Neural progenitor cell (in vitro differentiated cells): Measurements from ENCODE around the gene ADAMTSL2. TPM values are rescaled to one million over a fixed set of nuclear protein-coding genes. Genes with fewer than 3 reads are reported as not detected.
A peak's percentile ranks its signal among the peaks of the same experiment; 100 is the strongest.

Source experiments
- DNase-seq: peaks from one replicate; pipeline ENCODE4 v3.0.0-alpha.2; 2016; ENCODE audit warnings: low spot score
- H2AFZ ChIP-seq: fragments of 200-600 bp; sonication (generic); replicated peaks from 2 replicates; pipeline ENCODE4 v1.6.1; 2016; ENCODE audit warnings: antibody characterized with exemption
- H3F3A ChIP-seq: fragments of 200-600 bp; sonication (generic); 2 replicates; pipeline ENCODE4 v1.6.1; 2016; ENCODE audit warnings: antibody characterized with exemption, low read depth
- H3K27ac ChIP-seq: fragments of 200-600 bp; sonication (generic); 2 replicates; pipeline ENCODE4 v1.5.1; 2016; ENCODE audit warnings: mild to moderate bottlenecking
- H3K27me3 ChIP-seq: fragments of 200-600 bp; sonication (generic); 2 replicates; pipeline ENCODE4 v1.6.1; 2016; ENCODE audit warnings: mild to moderate bottlenecking, moderate library complexity
- H3K36me3 ChIP-seq: fragments of 200-600 bp; sonication (generic); 2 replicates; pipeline ENCODE4 v1.5.1; 2016
- H3K4me1 ChIP-seq: fragments of 200-600 bp; sonication (generic); 2 replicates; pipeline ENCODE4 v1.6.1; 2016; ENCODE audit warnings: mixed run types
- H3K4me2 ChIP-seq: fragments of 200-600 bp; sonication (generic); 2 replicates; pipeline ENCODE4 v1.6.1; 2016
- H3K4me3 ChIP-seq: fragments of 200-600 bp; sonication (generic); 2 replicates; pipeline ENCODE4 v1.5.1; 2016
- H3K79me2 ChIP-seq: fragments of 200-600 bp; sonication (generic); 2 replicates; pipeline ENCODE4 v1.6.1; 2016; ENCODE audit warnings: low read depth
- H3K9ac ChIP-seq: fragments of 200-600 bp; sonication (generic); 2 replicates; pipeline ENCODE4 v1.6.1; 2016
- H3K9me3 ChIP-seq: fragments of 200-600 bp; sonication (generic); 2 replicates; pipeline ENCODE4 v1.5.1; 2016; ENCODE audit warnings: low read depth
- H4K20me1 ChIP-seq: fragments of 200-600 bp; sonication (generic); 2 replicates; pipeline ENCODE4 v1.6.1; 2016; ENCODE audit warnings: low read depth
- H3K27ac Mint-ChIP-seq: 3 replicates; pipeline ENCODE4 v1.8.0; 2021; ENCODE audit warnings: mixed read lengths
- H3K27me3 Mint-ChIP-seq: 2 replicates; pipeline ENCODE4 v1.8.0; 2022; ENCODE audit warnings: low read depth, mild to moderate bottlenecking, inconsistent platforms, moderate library complexity, mixed read lengths; ENCODE audit not compliant: insufficient read depth
- H3K36me3 Mint-ChIP-seq: 3 replicates; pipeline ENCODE4 v1.8.0; 2021; ENCODE audit warnings: mixed read lengths
- H3K4me1 Mint-ChIP-seq: 3 replicates; pipeline ENCODE4 v1.8.0; 2021; ENCODE audit warnings: mixed read lengths
- H3K4me3 Mint-ChIP-seq: 3 replicates; pipeline ENCODE4 v1.8.0; 2021; ENCODE audit warnings: mild to moderate bottlenecking, moderate library complexity, mixed read lengths
- H3K9me3 Mint-ChIP-seq: 3 replicates; pipeline ENCODE4 v1.8.0; 2020; ENCODE audit warnings: mixed read lengths
- EZH2 ChIP-seq: fragments of 200-600 bp; sonication (generic); IDR thresholded peaks from 2 replicates; pipeline ENCODE4 v1.6.1; 2017; ENCODE audit warnings: antibody characterized with exemption, mild to moderate bottlenecking, moderate library complexity
- EZH2phosphoT487 ChIP-seq: fragments of 200-600 bp; sonication (generic); IDR thresholded peaks from 2 replicates; pipeline ENCODE4 v1.6.1; 2017; ENCODE audit warnings: antibody characterized with exemption
- total RNA-seq: library from RNA; depleted of rRNA; stranded (reverse); fragments of >200 nt; gene quantifications from 2 replicates; pipeline ENCODE4 v1.2.3, GENCODE V29; 2015; ENCODE audit warnings: low replicate concordance
- TF ChIP-seq, protein P1 (sequence below): fragments of 200-600 bp; sonication (generic); IDR thresholded peaks from 2 replicates; pipeline ENCODE4 v1.5.1; 2017; ENCODE audit warnings: antibody characterized with exemption, mild to moderate bottlenecking

Gene ADAMTSL2
- total RNA-seq, 1 donor from 2014 or later = 0.30 TPM

GRCh38 chr9:133606708-133607025 is 72.2 kb downstream of the ADAMTSL2 start:
- no peak overlapping the region for H3K27ac ChIP-seq
- H3K27me3 ChIP-seq = peaks cover 57% of the 10 kb centered on the region
- Mint-ChIP-seq H3K36me3 (no peaks in the 10 kb centered on the region), H3K27ac (no peak overlapping the region), H3K4me1 (peaks cover 9% of the 10 kb centered on the region), H3K4me3 (no peak overlapping the region), H3K27me3 (peaks cover 53% of the 10 kb centered on the region), H3K9me3 (no peaks in the 10 kb centered on the region)
- peaks cover 4% of the 10 kb centered on the region for H3K4me1 ChIP-seq
- no peak for DNase-seq
- TF ChIP-seq, protein P1, sequence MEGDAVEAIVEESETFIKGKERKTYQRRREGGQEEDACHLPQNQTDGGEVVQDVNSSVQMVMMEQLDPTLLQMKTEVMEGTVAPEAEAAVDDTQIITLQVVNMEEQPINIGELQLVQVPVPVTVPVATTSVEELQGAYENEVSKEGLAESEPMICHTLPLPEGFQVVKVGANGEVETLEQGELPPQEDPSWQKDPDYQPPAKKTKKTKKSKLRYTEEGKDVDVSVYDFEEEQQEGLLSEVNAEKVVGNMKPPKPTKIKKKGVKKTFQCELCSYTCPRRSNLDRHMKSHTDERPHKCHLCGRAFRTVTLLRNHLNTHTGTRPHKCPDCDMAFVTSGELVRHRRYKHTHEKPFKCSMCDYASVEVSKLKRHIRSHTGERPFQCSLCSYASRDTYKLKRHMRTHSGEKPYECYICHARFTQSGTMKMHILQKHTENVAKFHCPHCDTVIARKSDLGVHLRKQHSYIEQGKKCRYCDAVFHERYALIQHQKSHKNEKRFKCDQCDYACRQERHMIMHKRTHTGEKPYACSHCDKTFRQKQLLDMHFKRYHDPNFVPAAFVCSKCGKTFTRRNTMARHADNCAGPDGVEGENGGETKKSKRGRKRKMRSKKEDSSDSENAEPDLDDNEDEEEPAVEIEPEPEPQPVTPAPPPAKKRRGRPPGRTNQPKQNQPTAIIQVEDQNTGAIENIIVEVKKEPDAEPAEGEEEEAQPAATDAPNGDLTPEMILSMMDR = no peak
- TF ChIP-seq EZH2phosphoT487 = no peak
- no peak for TF ChIP-seq EZH2
- H4K20me1 ChIP-seq = peaks cover 6% of the 10 kb centered on the region
- H2AFZ ChIP-seq = no peak overlapping the region
- peaks cover 4% of the 10 kb centered on the region for H3F3A ChIP-seq
- no peaks in the 10 kb centered on the region for H3K9me3 ChIP-seq
- H3K36me3 ChIP-seq = no peaks in the 10 kb centered on the region
- H3K4me3 ChIP-seq = no peak overlapping the region
- H3K79me2 ChIP-seq = no peaks in the 10 kb centered on the region
- H3K4me2 ChIP-seq = no peak overlapping the region
- no peak overlapping the region for H3K9ac ChIP-seq

- H3K4me1 ChIP-seq = peaks cover 4% of the 10 kb centered on the region
- peaks cover 55% of the 10 kb centered on the region for H3K27me3 Mint-ChIP-seq
These were observed 72.9 kb downstream of the ADAMTSL2 start for GRCh38 chr9:133607381-133607780.

DNA sequence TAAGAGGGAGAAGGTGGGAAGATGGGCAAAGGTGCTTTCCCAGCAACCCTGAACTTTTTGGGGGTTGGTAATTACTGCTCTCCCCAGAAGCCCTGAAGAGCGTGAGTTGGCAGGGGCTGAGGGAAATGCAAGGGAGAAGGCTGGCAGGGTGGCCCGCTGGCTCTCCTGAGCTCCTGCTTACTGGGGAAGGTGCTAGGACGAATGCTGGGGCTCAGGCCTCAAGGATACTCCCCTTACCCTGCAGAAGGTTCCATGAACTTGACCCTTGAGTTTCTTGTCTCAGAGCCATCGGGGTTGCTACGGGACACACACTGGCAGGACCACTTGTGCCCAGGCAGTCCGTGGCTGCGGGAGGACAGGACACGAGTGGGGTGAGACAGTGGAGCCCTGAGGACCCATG is 73.5 kb downstream of the ADAMTSL2 start:
- H3F3A ChIP-seq = peaks cover 4% of the 10 kb centered on the region
- peaks cover 54% of the 10 kb centered on the region for H3K27me3 Mint-ChIP-seq
- peaks cover 6% of the 10 kb centered on the region for H3K4me1 Mint-ChIP-seq
- H3K27ac Mint-ChIP-seq = no peak overlapping the region
- H3K9me3 ChIP-seq = no peaks in the 10 kb centered on the region
- no peak overlapping the region for H3K4me2 ChIP-seq
- H3K4me1 ChIP-seq = peaks cover 4% of the 10 kb centered on the region
- H3K36me3 Mint-ChIP-seq = no peaks in the 10 kb centered on the region
- H3K4me3 Mint-ChIP-seq = peak overlapping the region; percentile 33
- no peaks in the 10 kb centered on the region for H3K9me3 Mint-ChIP-seq
- no peak for DNase-seq
- no peak overlapping the region for H3K27ac ChIP-seq
- peaks cover 6% of the 10 kb centered on the region for H4K20me1 ChIP-seq
- H3K9ac ChIP-seq = no peak overlapping the region
- no peaks in the 10 kb centered on the region for H3K79me2 ChIP-seq
- H2AFZ ChIP-seq = no peak overlapping the region
- TF ChIP-seq EZH2 (no peak), EZH2phosphoT487 (no peak)
- TF ChIP-seq, protein P1 = no peak
- H3K4me3 ChIP-seq = no peak overlapping the region
- no peaks in the 10 kb centered on the region for H3K36me3 ChIP-seq
- peaks cover 69% of the 10 kb centered on the region for H3K27me3 ChIP-seq

More at GRCh38 chr9:133607381-133607780, 72.9 kb downstream of the ADAMTSL2 start:
- Mint-ChIP-seq H3K4me3 (no peak overlapping the region), H3K36me3 (no peaks in the 10 kb centered on the region), H3K4me1 (peaks cover 6% of the 10 kb centered on the region), H3K9me3 (no peaks in the 10 kb centered on the region), H3K27ac (no peak overlapping the region)
- peaks cover 4% of the 10 kb centered on the region for H3F3A ChIP-seq
- no peak overlapping the region for H3K4me3 ChIP-seq
- peaks cover 6% of the 10 kb centered on the region for H4K20me1 ChIP-seq
- H3K79me2 ChIP-seq = no peaks in the 10 kb centered on the region
- no peaks in the 10 kb centered on the region for H3K9me3 ChIP-seq
- no peak overlapping the region for H2AFZ ChIP-seq
- H3K9ac ChIP-seq = no peak overlapping the region
- TF ChIP-seq EZH2phosphoT487 = no peak
- TF ChIP-seq, protein P1 = no peak
- TF ChIP-seq EZH2 = no peak
- H3K36me3 ChIP-seq = no peaks in the 10 kb centered on the region
- H3K27ac ChIP-seq = no peak overlapping the region
- H3K27me3 ChIP-seq = peaks cover 65% of the 10 kb centered on the region
- H3K4me2 ChIP-seq = no peak overlapping the region
- DNase-seq = no peak

GRCh38 chr9:133608382-133608781 is 73.9 kb downstream of the ADAMTSL2 start:
- Histone ChIP-seq H3K27ac (no peak overlapping the region), H3K9ac (no peak overlapping the region), H3K9me3 (no peaks in the 10 kb centered on the region), H3K79me2 (no peaks in the 10 kb centered on the region), H3K27me3 (peaks cover 73% of the 10 kb centered on the region), H3K4me3 (no peak overlapping the region), H2AFZ (no peak overlapping the region), H3K36me3 (no peaks in the 10 kb centered on the region), H3F3A (peaks cover 4% of the 10 kb centered on the region), H3K4me2 (no peak overlapping the region), H3K4me1 (peaks cover 4% of the 10 kb centered on the region), H4K20me1 (peaks cover 6% of the 10 kb centered on the region)
- no peak for DNase-seq
- Mint-ChIP-seq H3K27ac (no peak overlapping the region), H3K4me3 (peak overlapping the region; percentile 33), H3K27me3 (peaks cover 57% of the 10 kb centered on the region), H3K4me1 (peaks cover 6% of the 10 kb centered on the region), H3K36me3 (no peaks in the 10 kb centered on the region), H3K9me3 (no peaks in the 10 kb centered on the region)
- TF ChIP-seq, protein P1 = no peak
- TF ChIP-seq EZH2 = no peak
- no peak for TF ChIP-seq EZH2phosphoT487
